IMR-90 (cell line): ENCODE results near the gene SETD3. TPM values are rescaled to one million over a fixed set of nuclear protein-coding genes. Genes with fewer than 3 reads are reported as not detected.

ENCODE experiments used
- ATAC-seq: fragments of 200-7000 bp; cut with Tn5 transposase; 2 replicates; pipeline ENCODE4 v1.9.1; 2020; ENCODE audit warnings: low read depth, mild to moderate bottlenecking, moderate library complexity
- BruUV-seq: library from RNA; stranded (reverse); fragments of 400-500 nt; replicated peaks from 2 replicates; lab custom pipeline; 2021; lab: Mats Ljungman, UMichigan
- CTCF ChIA-PET: fragments of 300-600 bp; formaldehyde crosslinking; extraction: SDS; loops from one replicate; lab custom pipeline; 2021; ENCODE audit warnings: antibody characterized with exemption; lab: Yijun Ruan, JAX
- POLR2A ChIA-PET: fragments of 300-600 bp; sonication (Branson Sonifier 250); formaldehyde crosslinking; loops from one replicate; lab custom pipeline; 2022; ENCODE audit warnings: antibody characterized with exemption; ENCODE audit not compliant: unreplicated experiment; lab: Charles Lee
- DNase-seq: peaks from one replicate; pipeline ENCODE4 v3.0.0; 2013
- H2AFZ ChIP-seq: replicated peaks from 2 replicates; pipeline ENCODE3; 2013; ENCODE audit warnings: low read length, mild to moderate bottlenecking; ENCODE audit not compliant: poor library complexity
- H2AK5ac ChIP-seq: 2 replicates; pipeline ENCODE4 v1.6.1; 2013; ENCODE audit warnings: low read depth, low read length, inconsistent platforms
- H2AK9ac ChIP-seq: replicated peaks from 2 replicates; pipeline ENCODE3; 2013; ENCODE audit warnings: mild to moderate bottlenecking, low read depth, low read length, moderate library complexity; ENCODE audit not compliant: poor library complexity
- H2BK120ac ChIP-seq: 2 replicates; pipeline ENCODE4 v1.6.1; 2013; ENCODE audit warnings: low read depth, low read length, inconsistent platforms
- H2BK15ac ChIP-seq: 3 replicates; pipeline ENCODE4 v1.6.1; 2013; ENCODE audit warnings: low read depth, low read length, inconsistent platforms
- H2BK20ac ChIP-seq: 2 replicates; pipeline ENCODE4 v1.6.1; 2013; ENCODE audit warnings: low read depth, mild to moderate bottlenecking, inconsistent platforms, low read length, moderate library complexity
- H2BK5ac ChIP-seq: 2 replicates; pipeline ENCODE4 v1.6.1; 2013; ENCODE audit warnings: mild to moderate bottlenecking, low read depth, low read length, inconsistent platforms; ENCODE audit not compliant: poor library complexity, severe bottlenecking
- H3K14ac ChIP-seq: replicated peaks from 2 replicates; pipeline ENCODE4 v1.6.1; 2013; ENCODE audit warnings: low read depth, low read length, inconsistent platforms
- H3K18ac ChIP-seq: 2 replicates; pipeline ENCODE4 v1.6.1; 2013; ENCODE audit warnings: low read depth, low read length, control low read depth
- H3K23ac ChIP-seq: 2 replicates; pipeline ENCODE4 v1.6.1; 2013; ENCODE audit warnings: low read depth, low read length, inconsistent platforms
- H3K27ac ChIP-seq: 2 replicates; pipeline ENCODE4 v1.5.1; 2013; ENCODE audit warnings: mild to moderate bottlenecking, control low read depth, low read length; ENCODE audit not compliant: insufficient read depth
- H3K27me3 ChIP-seq: 2 replicates; pipeline ENCODE4 v1.6.1; 2013; ENCODE audit warnings: low read length; ENCODE audit not compliant: control insufficient read depth, insufficient read depth
- H3K36me3 ChIP-seq: 2 replicates; pipeline ENCODE4 v1.6.1; 2013; ENCODE audit warnings: low read length, mixed read lengths; ENCODE audit not compliant: control insufficient read depth, insufficient read depth
- H3K4ac ChIP-seq: 2 replicates; pipeline ENCODE4 v1.6.1; 2013; ENCODE audit warnings: low read depth, low read length, inconsistent platforms
- H3K4me1 ChIP-seq: 2 replicates; pipeline ENCODE4 v1.6.1; 2013; ENCODE audit warnings: low read length, mixed read lengths; ENCODE audit not compliant: control insufficient read depth, insufficient read depth
- H3K4me2 ChIP-seq: 2 replicates; pipeline ENCODE4 v1.6.1; 2013; ENCODE audit warnings: low read depth, mild to moderate bottlenecking, control low read depth, low read length, moderate library complexity
- H3K4me3 ChIP-seq: 2 replicates; pipeline ENCODE4 v1.5.1; 2013; ENCODE audit warnings: low read depth, mild to moderate bottlenecking, control low read depth, low read length, moderate library complexity; ENCODE audit not compliant: insufficient read depth
- H3K56ac ChIP-seq: 2 replicates; pipeline ENCODE4 v1.6.1; 2013; ENCODE audit warnings: low read length, inconsistent platforms; ENCODE audit not compliant: insufficient read depth; ENCODE audit errors: extremely low read depth
- H3K79me1 ChIP-seq, 2 experiments: 2 replicates each; pipeline ENCODE4 v1.6.1; 2013; ENCODE audit warnings: low read length in 2 of 2, inconsistent platforms in 1 of 2, low read depth in 1 of 2
- H3K9ac ChIP-seq: 2 replicates; pipeline ENCODE4 v1.6.1; 2013; ENCODE audit warnings: low read depth, low read length, control low read depth
- H3K9me1 ChIP-seq: 2 replicates; pipeline ENCODE4 v1.6.1; 2013; ENCODE audit warnings: low read length, inconsistent platforms; ENCODE audit not compliant: insufficient read depth
- H3K9me3 ChIP-seq: 2 replicates; pipeline ENCODE4 v1.6.1; 2013; ENCODE audit warnings: low read length; ENCODE audit not compliant: control insufficient read depth, insufficient read depth
- H4K20me1 ChIP-seq: 2 replicates; pipeline ENCODE4 v1.6.1; 2013; ENCODE audit warnings: low read length, inconsistent platforms; ENCODE audit not compliant: insufficient read depth
- H4K5ac ChIP-seq: 2 replicates; pipeline ENCODE4 v1.6.1; 2013; ENCODE audit warnings: mild to moderate bottlenecking, low read depth, low read length, control low read depth
- H4K8ac ChIP-seq, 2 experiments: 2 replicates each; pipeline ENCODE4 v1.6.1; 2013; ENCODE audit warnings: low read depth in 2 of 2, low read length in 2 of 2, control low read depth in 1 of 2, inconsistent platforms in 1 of 2
- H4K91ac ChIP-seq: 2 replicates; pipeline ENCODE4 v1.6.1; 2013; ENCODE audit warnings: low read depth, low read length, inconsistent platforms; ENCODE audit not compliant: insufficient read depth
- CEBPB ChIP-seq: IDR thresholded peaks from 2 replicates; pipeline ENCODE4 v1.6.1; 2012; ENCODE audit warnings: low read depth, low read length, improper control_type of control experiment
- FOS ChIP-seq: fragments of 150-350 bp; IDR thresholded peaks from 2 replicates; pipeline ENCODE4 v1.6.1; 2016; ENCODE audit warnings: low read depth, low read length
- MXI1 ChIP-seq: IDR thresholded peaks from 2 replicates; pipeline ENCODE4 v1.6.1; 2012; ENCODE audit warnings: low read depth, mild to moderate bottlenecking, low read length, moderate library complexity, borderline replicate concordance
- RAD21 ChIP-seq: IDR thresholded peaks from 2 replicates; pipeline ENCODE4 v1.6.1; 2012; ENCODE audit warnings: low read length, improper control_type of control experiment
- RFX5 ChIP-seq: IDR thresholded peaks from 2 replicates; pipeline ENCODE4 v1.8.0; 2012; ENCODE audit warnings: low read depth, mild to moderate bottlenecking, low read length, moderate library complexity
- WGBS, 2 experiments: methylation state at CpG; one replicate each; pipeline versions ENCODE4 v1.1.5 to v1.1.7; 2013; ENCODE audit warnings: missing lambda C conversion rate in 2 of 2; ENCODE audit not compliant: insufficient read length in 1 of 2; ENCODE audit errors: extremely low coverage in 2 of 2; 5-methylcytosine and 5-hydroxymethylcytosine counted together
- dilution Hi-C: fragments of 300-500 bp; cut with HindIII; formaldehyde crosslinking; loops from one replicate; pipeline ENCODE4 v1.14.3; 2018; ENCODE audit warnings: low sequenced_read_pairs; ENCODE audit not compliant: unreplicated experiment
- in situ Hi-C: fragments of 300-500 bp; cut with MboI; formaldehyde crosslinking; loops from 3 replicates; pipeline ENCODE4 v1.14.3; 2019; ENCODE audit warnings: low sequenced_read_pairs, inconsistent platforms, mixed read lengths
- intact Hi-C: fragments of 100-400 bp; cut with micrococcal nuclease; formaldehyde crosslinking; loops from 2 replicates; pipeline ENCODE4 v1.10.0; 2022
- polyA plus RNA-seq, 3 experiments: library from polyadenylated mRNA; depleted of rRNA; stranded (reverse); fragments of >200 nt; gene quantifications; 2 replicates each; pipeline ENCODE4 v1.2.3, GENCODE V29; 2012; ENCODE audit warnings: low replicate concordance in 1 of 3
- total RNA-seq: library from RNA; depleted of rRNA; stranded (reverse); fragments of >200 nt; gene quantifications from 2 replicates; pipeline ENCODE4 v1.2.3, GENCODE V29; 2012
- TF ChIP-seq, protein P1 (sequence below): conservative IDR thresholded peaks from 2 replicates; pipeline ENCODE4 v1.5.1; 2012; ENCODE audit warnings: mild to moderate bottlenecking, low read depth, low read length, improper control_type of control experiment
- TF ChIP-seq, protein P2 (sequence below): fragments of 150-350 bp; IDR thresholded peaks from 2 replicates; pipeline ENCODE4 v1.6.1; 2016; ENCODE audit warnings: low read depth, mild to moderate bottlenecking, low read length, moderate library complexity, borderline replicate concordance

Gene SETD3
- total and polyA plus RNA-seq, 2 of the 4 experiments (the other 2 are of a cell fraction), result 18.8 to 31.9 TPM

DNA sequence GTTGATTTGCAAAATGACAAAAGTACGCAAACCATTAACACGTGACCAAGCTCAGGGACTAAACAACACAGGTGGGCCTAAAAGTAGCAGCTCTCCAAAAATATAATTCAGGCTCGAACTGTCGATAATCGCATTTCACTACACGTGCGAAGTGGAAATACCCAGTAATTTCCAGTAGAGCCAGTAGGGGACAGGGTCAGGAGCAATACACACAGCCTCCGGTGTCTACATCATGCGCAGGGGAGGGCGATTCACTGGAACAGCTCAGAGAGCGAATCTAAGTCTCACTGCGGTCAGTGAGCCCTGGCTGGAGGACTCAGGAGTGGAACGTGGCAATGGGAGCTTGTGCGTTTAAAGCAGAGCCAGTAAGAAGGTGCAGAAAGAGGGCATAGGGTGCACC lies 40.4 kb downstream of the SETD3 start:
- DNase-seq, result no peak
- peaks cover 8% of the 10 kb centered on the region for H3K4me1 ChIP-seq
- H3K27ac ChIP-seq, result no peak overlapping the region
- in situ Hi-C loops (no loop called here), intact Hi-C loops (no loop called here), dilution Hi-C loops (no loop called here)
- H2BK5ac ChIP-seq, result no peak overlapping the region
- no peaks in the 10 kb centered on the region for H3K27me3 ChIP-seq
- H3K23ac ChIP-seq, result no peak overlapping the region
- H2AK5ac ChIP-seq, result no peak overlapping the region
- no peak overlapping the region for H4K8ac ChIP-seq
- no peak overlapping the region for H3K4me2 ChIP-seq
- no peak overlapping the region for H2BK120ac ChIP-seq
- H4K91ac ChIP-seq, result no peak overlapping the region
- no peak overlapping the region for H2AFZ ChIP-seq
- no peak overlapping the region for H3K56ac ChIP-seq
- POLR2A ChIA-PET, result no interaction called here
- peaks cover 8 to 23% of the 10 kb centered on the region in 2 experiments for H3K79me1 ChIP-seq
- H3K4ac ChIP-seq, result no peak overlapping the region
- H3K9me1 ChIP-seq, result peaks cover 14% of the 10 kb centered on the region
- no peak overlapping the region for H3K14ac ChIP-seq
- H4K5ac ChIP-seq, result no peak overlapping the region
- H3K9me3 ChIP-seq, result no peaks in the 10 kb centered on the region
- peaks cover 5% of the 10 kb centered on the region for H3K36me3 ChIP-seq
- ATAC-seq, result no peak
- H2AK9ac ChIP-seq, result no peak overlapping the region
- no peak overlapping the region for H3K18ac ChIP-seq
- no peak overlapping the region for H2BK20ac ChIP-seq
- no peak overlapping the region for H3K9ac ChIP-seq
- CTCF ChIA-PET, result interaction anchor here (0.9 kb wide), 1 partner anchor 10 kb away, joined by 3 read pairs; no protein-coding TSS in a partner anchor
- TF ChIP-seq FOS (no peak), CEBPB (no peak), RAD21 (no peak), RFX5 (no peak), MXI1 (no peak)
- TF ChIP-seq, protein P1, sequence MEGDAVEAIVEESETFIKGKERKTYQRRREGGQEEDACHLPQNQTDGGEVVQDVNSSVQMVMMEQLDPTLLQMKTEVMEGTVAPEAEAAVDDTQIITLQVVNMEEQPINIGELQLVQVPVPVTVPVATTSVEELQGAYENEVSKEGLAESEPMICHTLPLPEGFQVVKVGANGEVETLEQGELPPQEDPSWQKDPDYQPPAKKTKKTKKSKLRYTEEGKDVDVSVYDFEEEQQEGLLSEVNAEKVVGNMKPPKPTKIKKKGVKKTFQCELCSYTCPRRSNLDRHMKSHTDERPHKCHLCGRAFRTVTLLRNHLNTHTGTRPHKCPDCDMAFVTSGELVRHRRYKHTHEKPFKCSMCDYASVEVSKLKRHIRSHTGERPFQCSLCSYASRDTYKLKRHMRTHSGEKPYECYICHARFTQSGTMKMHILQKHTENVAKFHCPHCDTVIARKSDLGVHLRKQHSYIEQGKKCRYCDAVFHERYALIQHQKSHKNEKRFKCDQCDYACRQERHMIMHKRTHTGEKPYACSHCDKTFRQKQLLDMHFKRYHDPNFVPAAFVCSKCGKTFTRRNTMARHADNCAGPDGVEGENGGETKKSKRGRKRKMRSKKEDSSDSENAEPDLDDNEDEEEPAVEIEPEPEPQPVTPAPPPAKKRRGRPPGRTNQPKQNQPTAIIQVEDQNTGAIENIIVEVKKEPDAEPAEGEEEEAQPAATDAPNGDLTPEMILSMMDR, result no peak
- TF ChIP-seq, protein P2, sequence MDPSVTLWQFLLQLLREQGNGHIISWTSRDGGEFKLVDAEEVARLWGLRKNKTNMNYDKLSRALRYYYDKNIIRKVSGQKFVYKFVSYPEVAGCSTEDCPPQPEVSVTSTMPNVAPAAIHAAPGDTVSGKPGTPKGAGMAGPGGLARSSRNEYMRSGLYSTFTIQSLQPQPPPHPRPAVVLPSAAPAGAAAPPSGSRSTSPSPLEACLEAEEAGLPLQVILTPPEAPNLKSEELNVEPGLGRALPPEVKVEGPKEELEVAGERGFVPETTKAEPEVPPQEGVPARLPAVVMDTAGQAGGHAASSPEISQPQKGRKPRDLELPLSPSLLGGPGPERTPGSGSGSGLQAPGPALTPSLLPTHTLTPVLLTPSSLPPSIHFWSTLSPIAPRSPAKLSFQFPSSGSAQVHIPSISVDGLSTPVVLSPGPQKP, result no peak
- 83% methylated on average over 9 of the region's 14 CpGs; no CpG with 5 or more reads in 1 of the 2 experiments for WGBS, 2 experiments
- H2BK15ac ChIP-seq, result no peak overlapping the region
- BruUV-seq, result no TSS peak
- H4K20me1 ChIP-seq, result no peaks in the 10 kb centered on the region
- H3K4me3 ChIP-seq, result no peak overlapping the region
